Measurements from ENCODE around the gene EPB41L2. TPM values are rescaled to one million over a fixed set of nuclear protein-coding genes. Genes with fewer than 3 reads are reported as not detected.

Gene EPB41L2
- total RNA-seq: 111 TPM
- polyA plus RNA-seq (ENCODE audit: insufficient read depth, low read depth, low replicate concordance): 19.6 TPM
- long read RNA-seq, donor 1, partial matches to known transcripts: 0 of 6 reads
- long read RNA-seq, donor 1, other reads (novel, unspliced or antisense): 0 of 6 reads
- long read RNA-seq, donor 2, full-length matches to known transcripts: 7 of 27 reads
- long read RNA-seq, donor 2, partial matches to known transcripts: 20 of 27 reads
- long read RNA-seq, donor 2, other reads (novel, unspliced or antisense): 0 of 27 reads
- long read RNA-seq, donor 3, full-length matches to known transcripts: 8 of 17 reads
- long read RNA-seq, donor 3, partial matches to known transcripts: 9 of 17 reads
- long read RNA-seq, donor 3, other reads (novel, unspliced or antisense): 0 of 17 reads
- long read RNA-seq, donor 4, full-length matches to known transcripts: 10 of 78 reads
- long read RNA-seq, donor 4, partial matches to known transcripts: 68 of 78 reads
- long read RNA-seq, donor 4, other reads (novel, unspliced or antisense): 0 of 78 reads
- long read RNA-seq, donor 5, partial matches to known transcripts: 0 of 1 reads
- long read RNA-seq, donor 5, other reads (novel, unspliced or antisense): 0 of 1 reads
- long read RNA-seq, donor 6, full-length matches to known transcripts: 13 of 22 reads
- long read RNA-seq, donor 6, partial matches to known transcripts: 9 of 22 reads
- long read RNA-seq, donor 6, other reads (novel, unspliced or antisense): 0 of 22 reads
- long read RNA-seq, donor 7, full-length matches to known transcripts: 8 of 23 reads
- long read RNA-seq, donor 7, partial matches to known transcripts: 5 of 23 reads
- long read RNA-seq, donor 7, other reads (novel, unspliced or antisense): 10 of 23 reads
- long read RNA-seq, donor 8, partial matches to known transcripts: 7 of 15 reads
- long read RNA-seq, donor 8, other reads (novel, unspliced or antisense): 0 of 15 reads
- long read RNA-seq, donor 9, transcript EPB41L2-213 (2 exons, 424 nt): major isoform, 5 of 7 reads
- long read RNA-seq, donor 9, partial matches to known transcripts: 0 of 7 reads
- long read RNA-seq, donor 9, other reads (novel, unspliced or antisense): 0 of 7 reads
- long read RNA-seq, donor 10, full-length matches to known transcripts: 9 of 23 reads
- long read RNA-seq, donor 10, partial matches to known transcripts: 14 of 23 reads
- long read RNA-seq, donor 10, other reads (novel, unspliced or antisense): 0 of 23 reads

DNA sequence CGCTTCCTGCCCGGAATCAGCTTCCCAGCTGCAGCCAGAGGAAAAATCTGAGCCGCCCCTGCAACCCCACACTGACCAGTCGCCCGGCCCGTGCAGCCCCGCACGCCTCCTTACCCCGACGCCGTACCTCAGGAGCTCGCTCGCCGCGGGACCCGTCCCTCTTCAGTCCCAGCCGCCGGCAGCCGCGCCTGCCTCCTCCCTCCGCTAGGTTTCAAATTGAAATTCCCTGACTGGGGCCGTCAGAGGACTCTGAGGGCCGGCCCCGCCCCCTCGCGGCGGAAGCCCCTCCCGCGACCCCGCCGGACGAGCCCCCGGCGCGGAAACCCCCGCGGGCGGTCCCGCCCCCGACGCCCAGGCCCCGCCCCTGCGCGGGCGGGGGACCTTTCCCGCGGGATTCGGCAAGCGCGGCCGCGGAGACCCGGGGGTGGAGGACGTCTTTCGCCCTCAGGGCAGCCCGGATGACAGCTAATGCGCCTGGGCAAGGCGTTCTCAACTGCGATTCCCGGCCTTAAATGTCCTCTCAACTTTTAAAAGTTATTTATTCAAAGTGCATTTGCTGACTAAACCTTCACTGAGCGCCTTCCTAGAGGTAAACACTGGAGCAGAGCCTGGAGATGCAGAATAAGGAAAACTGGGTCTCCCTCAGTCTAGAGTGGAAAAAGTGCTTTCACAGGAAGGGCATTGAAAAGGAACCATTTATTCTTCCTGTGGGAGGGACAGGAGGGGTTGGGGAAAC lies at the start of gene EPB41L2:
TSS of gene EPB41L2 (minus strand) at position 218 of the 736 bp plus-strand sequence. CDS start 106,760 bp downstream, outside the sequence.
- Histone ChIP-seq H3K9me3 (ENCODE audit: control insufficient read depth in 2 of 3, insufficient read depth in 1 of 3, low read length in 3 of 3) (no peaks in the 10 kb centered on the region), H3K36me3 (ENCODE audit: control insufficient read depth in 2 of 3, insufficient read depth in 3 of 3, low read length in 3 of 3) (no peaks in the 10 kb centered on the region), H3K9ac (ENCODE audit: low read length in 3 of 3) (peak within 1 kb of the TSS; percentile 54 to 80 (median 60)), H3K27me3 (ENCODE audit: control insufficient read depth, insufficient read depth, low read length) (no peaks in the 10 kb centered on the region), H3K27ac (ENCODE audit: low read depth in 2 of 2, low read length in 2 of 2) (peak within 1 kb of the TSS; percentile 76 to 89), H3K4me1 (ENCODE audit: control insufficient read depth in 2 of 3, insufficient read depth in 2 of 3, low read depth in 1 of 3, low read length in 3 of 3) (peaks cover 0 to 8% (median 0%) of the 10 kb centered on the region in 3 donors), H3K4me3 (ENCODE audit: low read length in 3 of 3) (peak within 1 kb of the TSS; percentile 71 to 83 (median 74))
- FAIRE-seq (no peak), DNase-seq (peak; percentile 93 to 97 (median 95))
- intact Hi-C loops (cut with DNase I): no loop called here
- TF ChIP-seq CTCF (IDR thresholded peaks at IDR 0.05; ENCODE audit: borderline replicate concordance, extremely low read depth, insufficient read depth): peak; percentile 15

DNA sequence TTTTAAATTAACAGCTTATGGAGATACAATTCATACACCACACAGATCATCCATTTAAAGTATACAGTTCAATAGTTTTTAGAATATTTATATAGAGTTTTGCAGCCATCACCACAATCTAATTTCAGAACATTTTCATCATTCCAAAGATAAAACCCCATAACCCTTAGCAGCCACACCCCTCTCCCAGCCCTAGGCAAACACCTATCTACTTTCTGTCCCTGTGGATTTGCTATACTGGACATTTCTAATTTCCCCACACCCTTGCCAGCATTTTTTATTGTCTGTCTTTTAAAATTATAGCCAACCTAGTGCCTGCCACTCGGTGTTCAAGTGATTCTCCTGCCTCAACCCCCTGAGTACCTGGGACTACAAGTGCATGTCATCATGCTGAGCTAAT lies 49.2 kb upstream of the EPB41L2 start:
- H3K9me3 ChIP-seq (ENCODE audit: control insufficient read depth in 2 of 3, insufficient read depth in 1 of 3, low read length in 3 of 3): peaks cover 0 to under 1% (median 0%) of the 10 kb centered on the region in 3 donors
- H3K9ac ChIP-seq (ENCODE audit: low read length in 3 of 3): no peak overlapping the region
- H3K36me3 ChIP-seq (ENCODE audit: control insufficient read depth in 2 of 3, insufficient read depth in 3 of 3, low read length in 3 of 3): no peaks in the 10 kb centered on the region
- intact Hi-C loops (cut with DNase I): no loop called here
- no peak overlapping the region for H3K27ac ChIP-seq (ENCODE audit: low read depth in 2 of 2, low read length in 2 of 2)
- no peak for FAIRE-seq
- no peaks in the 10 kb centered on the region for H3K4me1 ChIP-seq (ENCODE audit: control insufficient read depth in 2 of 3, insufficient read depth in 2 of 3, low read depth in 1 of 3, low read length in 3 of 3)
- H3K27me3 ChIP-seq (ENCODE audit: control insufficient read depth, insufficient read depth, low read length): no peaks in the 10 kb centered on the region
- TF ChIP-seq CTCF (IDR thresholded peaks at IDR 0.05; ENCODE audit: borderline replicate concordance, extremely low read depth, insufficient read depth): no peak
- no peak overlapping the region for H3K4me3 ChIP-seq (ENCODE audit: low read length in 3 of 3)
- no peak for DNase-seq

DNA sequence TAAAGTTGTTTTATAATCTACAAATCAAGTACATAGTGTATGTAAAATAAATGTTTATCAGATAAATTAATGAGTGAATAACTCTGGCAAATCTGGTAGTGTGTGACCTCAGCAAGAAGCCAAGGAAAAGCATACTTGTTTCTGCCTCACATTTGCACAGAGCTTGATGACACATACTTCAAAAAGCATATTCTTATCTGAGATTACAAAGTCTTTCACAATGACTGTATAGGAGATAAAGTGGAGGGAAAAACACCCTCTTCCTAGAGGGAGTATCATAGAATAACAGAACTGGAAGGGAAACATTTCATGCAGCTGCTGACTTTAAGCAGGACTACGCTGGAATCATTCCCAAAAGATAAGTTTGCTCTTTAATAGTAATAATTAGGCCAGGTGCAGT lies 44.1 kb upstream of the EPB41L2 start:
- Histone ChIP-seq H3K27me3 (ENCODE audit: control insufficient read depth, insufficient read depth, low read length) (no peaks in the 10 kb centered on the region), H3K9me3 (ENCODE audit: control insufficient read depth in 2 of 3, insufficient read depth in 1 of 3, low read length in 3 of 3) (no peaks in the 10 kb centered on the region), H3K4me1 (ENCODE audit: control insufficient read depth in 2 of 3, insufficient read depth in 2 of 3, low read depth in 1 of 3, low read length in 3 of 3) (no peaks in the 10 kb centered on the region), H3K4me3 (ENCODE audit: low read length in 3 of 3) (no peak overlapping the region), H3K9ac (ENCODE audit: low read length in 3 of 3) (no peak overlapping the region), H3K27ac (ENCODE audit: low read depth in 2 of 2, low read length in 2 of 2) (no peak overlapping the region), H3K36me3 (ENCODE audit: control insufficient read depth in 2 of 3, insufficient read depth in 3 of 3, low read length in 3 of 3) (no peaks in the 10 kb centered on the region)
- intact Hi-C loops (cut with DNase I): no loop called here
- DNase-seq (no peak), FAIRE-seq (no peak)
- TF ChIP-seq CTCF (IDR thresholded peaks at IDR 0.05; ENCODE audit: borderline replicate concordance, extremely low read depth, insufficient read depth): no peak

All from kidney (tissue), 22 donors.